GM12878 (cell line): ENCODE data around the gene ZNF280D. TPM values are rescaled to one million over a fixed set of nuclear protein-coding genes. Genes with fewer than 3 reads are reported as not detected.

Experiments used
- ATAC-seq: fragments of 200-7000 bp; cut with Tn5 transposase; 3 replicates; pipeline ENCODE4 v1.9.1; 2020; ENCODE audit warnings: mild to moderate bottlenecking, moderate library complexity
- BruUV-seq: library from RNA; stranded (reverse); fragments of 400-500 nt; replicated peaks from 2 replicates; lab custom pipeline; 2021; lab: Mats Ljungman, UMichigan
- CTCF ChIA-PET: fragments of 300-600 bp; sonication (Branson Sonifier 250); formaldehyde crosslinking; extraction: SDS; loops from one replicate; lab custom pipeline; 2021; ENCODE audit warnings: inconsistent platforms; lab: Yijun Ruan, JAX
- POLR2A ChIA-PET: fragments of 350-600 bp; formaldehyde crosslinking; extraction: SDS; loops from one replicate; lab custom pipeline; 2021; ENCODE audit warnings: inconsistent platforms; lab: Charles Lee
- RAD21 ChIA-PET: fragments of 300-600 bp; sonication (Branson Sonifier 250); formaldehyde crosslinking; loops from one replicate; lab custom pipeline; 2023; ENCODE audit warnings: antibody characterized with exemption; ENCODE audit not compliant: unreplicated experiment; lab: Charles Lee
- SMC1A ChIA-PET: fragments of 300-600 bp; sonication (Branson Sonifier 250); formaldehyde crosslinking; loops from one replicate; lab custom pipeline; 2023; ENCODE audit not compliant: unreplicated experiment, uncharacterized antibody; lab: Charles Lee
- DNase-seq: peaks from one replicate; pipeline ENCODE4 v3.0.0-alpha.2; 2011; ENCODE audit warnings: low read depth, low spot score
- FAIRE-seq: peaks from 3 replicates; lab custom pipeline; 2011; peaks lifted over from hg19 to GRCh38; lab: Jason Lieb, UNC
- H2AFZ ChIP-seq: 2 replicates; pipeline ENCODE4 v1.6.0; 2011; ENCODE audit warnings: low read depth, low read length, control low read depth; ENCODE audit not compliant: control insufficient read depth
- H3K27ac ChIP-seq: 2 replicates; pipeline ENCODE4 v1.5.1; 2011; ENCODE audit warnings: control low read depth; ENCODE audit not compliant: control insufficient read depth, insufficient read depth
- H3K27me3 ChIP-seq, 2 experiments: replicated peaks in 1 of 2; 2 replicates each; pipeline versions ENCODE4 v1.6.0 to v1.6.1; 2011; ENCODE audit warnings: low read length in 1 of 2; ENCODE audit not compliant: control insufficient read depth in 2 of 2, insufficient read depth in 2 of 2
- H3K36me3 ChIP-seq, 2 experiments: 2 replicates each; pipeline ENCODE4 v1.5.1; 2011; ENCODE audit warnings: low read length in 1 of 2; ENCODE audit not compliant: control insufficient read depth in 2 of 2, insufficient read depth in 2 of 2
- H3K4me1 ChIP-seq: 2 replicates; pipeline ENCODE4 v1.6.1; 2011; ENCODE audit warnings: mild to moderate bottlenecking, low read length, moderate library complexity, mixed read lengths; ENCODE audit not compliant: control insufficient read depth, insufficient read depth
- H3K4me2 ChIP-seq: 2 replicates; pipeline ENCODE4 v1.6.0; 2011; ENCODE audit warnings: control low read depth; ENCODE audit not compliant: control insufficient read depth, insufficient read depth
- H3K4me3 ChIP-seq: fragments of 200-600 bp; sonication (generic); 2 replicates; pipeline ENCODE4 v1.5.1; 2016
- H3K79me2 ChIP-seq: 2 replicates; pipeline ENCODE4 v1.6.0; 2011; ENCODE audit warnings: low read length; ENCODE audit not compliant: control insufficient read depth, insufficient read depth
- H3K9ac ChIP-seq: 2 replicates; pipeline ENCODE4 v1.8.0; 2011; ENCODE audit warnings: low read length, control low read depth, mixed read lengths; ENCODE audit not compliant: control insufficient read depth, insufficient read depth
- H3K9me3 ChIP-seq: replicated peaks from 3 replicates; pipeline ENCODE4 v1.5.1; 2011; ENCODE audit warnings: mild to moderate bottlenecking, low read length; ENCODE audit not compliant: control insufficient read depth, insufficient read depth
- H4K20me1 ChIP-seq: 2 replicates; pipeline ENCODE4 v1.6.0; 2011; ENCODE audit not compliant: control insufficient read depth, insufficient read depth
- BMI1 ChIP-seq: fragments of 450-650 bp; IDR thresholded peaks from 2 replicates; pipeline ENCODE4 v1.6.1; 2016; ENCODE audit warnings: mild to moderate bottlenecking, moderate library complexity, borderline replicate concordance
- CBFB ChIP-seq: IDR thresholded peaks from 2 replicates; pipeline ENCODE4 v1.6.1; 2016; ENCODE audit warnings: antibody characterized with exemption, low read depth
- CHD1 ChIP-seq: IDR thresholded peaks from 2 replicates; pipeline ENCODE4 v1.6.1; 2012; ENCODE audit warnings: low read depth, low read length, improper control_type of control experiment
- E2F8 ChIP-seq: fragments of 450-650 bp; IDR thresholded peaks from 2 replicates; pipeline ENCODE4 v1.6.1; 2018; ENCODE audit warnings: mild to moderate bottlenecking, low read depth, moderate library complexity; ENCODE audit not compliant: partially characterized antibody
- ELK1 ChIP-seq: IDR thresholded peaks from 2 replicates; pipeline ENCODE4 v1.6.1; 2012; ENCODE audit warnings: low read depth, low read length, improper control_type of control experiment
- HCFC1 ChIP-seq: fragments of 150-350 bp; IDR thresholded peaks from 2 replicates; pipeline ENCODE4 v1.6.1; 2014; ENCODE audit warnings: low read length
- IKZF2 ChIP-seq, 2 experiments: fragments of 450-650 bp; IDR thresholded peaks; 2 replicates each; pipeline ENCODE4 v1.6.1; 2017; ENCODE audit warnings: mild to moderate bottlenecking in 2 of 2, moderate library complexity in 2 of 2
- LARP7 ChIP-seq: fragments of 450-650 bp; IDR thresholded peaks from 2 replicates; pipeline ENCODE4 v1.6.1; 2017; ENCODE audit warnings: mild to moderate bottlenecking
- MTA2 ChIP-seq: fragments of 450-650 bp; IDR thresholded peaks from 2 replicates; pipeline ENCODE4 v1.6.1; 2016; ENCODE audit warnings: low read depth, mild to moderate bottlenecking, moderate library complexity
- NFIC ChIP-seq: IDR thresholded peaks from 2 replicates; pipeline ENCODE4 v1.6.1; 2012; ENCODE audit warnings: low read depth, mild to moderate bottlenecking, inconsistent platforms, low read length, moderate library complexity
- NR2C1 ChIP-seq: fragments of 450-650 bp; IDR thresholded peaks from 2 replicates; pipeline ENCODE4 v1.6.1; 2017; ENCODE audit warnings: antibody characterized with exemption, mild to moderate bottlenecking, moderate library complexity
- PML ChIP-seq: IDR thresholded peaks from 2 replicates; pipeline ENCODE4 v1.6.1; 2012; ENCODE audit warnings: low read length, inconsistent platforms
- POLR2A ChIP-seq: IDR thresholded peaks from 2 replicates; pipeline ENCODE4 v1.6.1; 2011; ENCODE audit warnings: low read depth, mild to moderate bottlenecking, low read length
- RAD51 ChIP-seq: fragments of 450-650 bp; IDR thresholded peaks from 2 replicates; pipeline ENCODE4 v1.6.1; 2016; ENCODE audit warnings: moderate library complexity, mild to moderate bottlenecking, inconsistent platforms
- SIX5 ChIP-seq: IDR thresholded peaks from 2 replicates; pipeline ENCODE4 v1.6.1; 2011; ENCODE audit warnings: mild to moderate bottlenecking, low read depth, low read length, moderate library complexity; ENCODE audit not compliant: severe bottlenecking
- SUZ12 ChIP-seq: fragments of 200-600 bp; sonication (generic); IDR thresholded peaks from one replicate; pipeline ENCODE4 v1.6.1; 2018; ENCODE audit warnings: antibody characterized with exemption, mild to moderate bottlenecking; ENCODE audit not compliant: unreplicated experiment
- TAF1 ChIP-seq: IDR thresholded peaks from 2 replicates; pipeline ENCODE4 v1.6.1; 2011; ENCODE audit warnings: mild to moderate bottlenecking, low read depth, low read length, borderline replicate concordance
- TARDBP ChIP-seq: IDR thresholded peaks from 2 replicates; pipeline ENCODE4 v1.6.1; 2016; ENCODE audit warnings: borderline replicate concordance
- USF2 ChIP-seq: IDR thresholded peaks from 2 replicates; pipeline ENCODE4 v1.6.1; 2011; ENCODE audit warnings: low read depth, low read length, improper control_type of control experiment, borderline replicate concordance
- ZBED1 ChIP-seq: IDR thresholded peaks from 2 replicates; pipeline ENCODE4 v1.6.1; 2016; ENCODE audit warnings: borderline replicate concordance
- in situ Hi-C: fragments of 300-500 bp; cut with MboI; formaldehyde crosslinking; loops from 9 replicates; pipeline ENCODE4 v1.14.3; 2018; ENCODE audit warnings: mixed read lengths
- intact Hi-C: fragments of 100-400 bp; cut with micrococcal nuclease; formaldehyde crosslinking; loops from one replicate; pipeline ENCODE4 v1.14.2; 2022; ENCODE audit not compliant: unreplicated experiment
- polyA plus RNA-seq, 11 experiments: library from polyadenylated mRNA; depleted of rRNA in 4 of 11; unstranded in 6 of 11; stranded (reverse) in 5 of 11; fragments of >200 nt; fragmentation: Nextera tagmentation in 4 of 11; fragmentation: Illumina TruSeq in 1 of 11; extraction: Ambion mirVana in 4 of 11; extraction: Trizol in 1 of 11; gene quantifications; 1 replicate in 1 of 11; 2 replicates in 10 of 11; pipeline versions ENCODE4 v1.2.1 to v1.2.3, GENCODE V29; 2011 to 2016; ENCODE audit warnings: inconsistent platforms in 2 of 11, missing spikeins in 2 of 11, low read depth in 1 of 11
- total RNA-seq, 4 experiments: library from RNA; depleted of rRNA in 3 of 4; stranded (reverse); fragments of >200 nt in 3 of 4; fragmentation: Illumina TruSeq in 1 of 4; extraction: Trizol in 1 of 4; gene quantifications; 2 replicates each; pipeline versions ENCODE4 v1.2.1 to v1.2.3, GENCODE V29; 2013 to 2021
- TF ChIP-seq, protein P1 (sequence below): fragments of 450-650 bp; IDR thresholded peaks from 2 replicates; pipeline ENCODE4 v1.6.1; 2017; ENCODE audit warnings: mild to moderate bottlenecking, low read depth, inconsistent platforms; ENCODE audit not compliant: poor library complexity, severe bottlenecking

ZNF280D gene
- total and polyA plus RNA-seq, 10 of the 15 experiments (the other 5 are each of a cell fraction or from before 2014, with no cell fraction given), result 5.6 to 18.6 (median 8.6) TPM

GRCh38 chr15:56653787-56654186, 79.5 kb downstream of the ZNF280D start (continued):
- TF ChIP-seq NFIC, result no peak
- no peak for TF ChIP-seq TAF1
- TF ChIP-seq POLR2A, result no peak
- no peak for TF ChIP-seq ZBED1
- no peak for TF ChIP-seq LARP7
- TF ChIP-seq MTA2, result no peak
- no peak for TF ChIP-seq HCFC1
- no peak for TF ChIP-seq TARDBP
- TF ChIP-seq IKZF2 (IDR thresholded peaks at IDR 0.05), result no peak
- no peak for TF ChIP-seq CHD1
- TF ChIP-seq, protein P1, sequence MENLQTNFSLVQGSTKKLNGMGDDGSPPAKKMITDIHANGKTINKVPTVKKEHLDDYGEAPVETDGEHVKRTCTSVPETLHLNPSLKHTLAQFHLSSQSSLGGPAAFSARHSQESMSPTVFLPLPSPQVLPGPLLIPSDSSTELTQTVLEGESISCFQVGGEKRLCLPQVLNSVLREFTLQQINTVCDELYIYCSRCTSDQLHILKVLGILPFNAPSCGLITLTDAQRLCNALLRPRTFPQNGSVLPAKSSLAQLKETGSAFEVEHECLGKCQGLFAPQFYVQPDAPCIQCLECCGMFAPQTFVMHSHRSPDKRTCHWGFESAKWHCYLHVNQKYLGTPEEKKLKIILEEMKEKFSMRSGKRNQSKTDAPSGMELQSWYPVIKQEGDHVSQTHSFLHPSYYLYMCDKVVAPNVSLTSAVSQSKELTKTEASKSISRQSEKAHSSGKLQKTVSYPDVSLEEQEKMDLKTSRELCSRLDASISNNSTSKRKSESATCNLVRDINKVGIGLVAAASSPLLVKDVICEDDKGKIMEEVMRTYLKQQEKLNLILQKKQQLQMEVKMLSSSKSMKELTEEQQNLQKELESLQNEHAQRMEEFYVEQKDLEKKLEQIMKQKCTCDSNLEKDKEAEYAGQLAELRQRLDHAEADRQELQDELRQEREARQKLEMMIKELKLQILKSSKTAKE, result no peak

DNA sequence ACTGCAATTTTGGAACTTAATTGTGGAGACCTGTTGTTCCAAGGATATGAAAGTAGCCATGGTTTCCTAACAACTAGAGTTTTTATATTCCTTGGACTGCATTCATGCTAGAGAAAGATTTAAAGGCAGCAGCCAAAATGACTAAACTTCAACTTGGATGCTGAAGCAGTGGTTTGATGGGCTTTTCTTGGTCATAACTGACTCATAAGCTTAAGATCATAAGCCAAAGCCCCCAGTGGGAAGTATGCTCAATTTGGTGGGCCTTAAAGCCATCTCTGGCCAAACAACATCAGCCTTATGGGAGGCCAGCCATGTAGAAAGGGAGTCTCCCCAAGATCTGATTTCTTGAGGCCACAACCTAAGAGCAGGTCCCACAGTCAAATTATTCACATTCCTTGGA, 80.2 kb downstream of the ZNF280D start:
- no peak overlapping the region for H3K27ac ChIP-seq
- ChIA-PET POLR2A (no interaction called here), SMC1A (interaction anchor here (1.0 kb wide), 1 partner anchor 27 kb away, joined by 3 read pairs; no protein-coding TSS in a partner anchor), CTCF (no interaction called here), RAD21 (no interaction called here)
- no peak overlapping the region for H3K9ac ChIP-seq
- in situ Hi-C loops, result no loop called here
- no peaks in the 10 kb centered on the region for H3K9me3 ChIP-seq
- no peak overlapping the region for H2AFZ ChIP-seq
- no peaks in the 10 kb centered on the region for H3K27me3 ChIP-seq
- FAIRE-seq (no peak), DNase-seq (no peak), ATAC-seq (no peak)
- no peaks in the 10 kb centered on the region for H3K4me1 ChIP-seq
- no peaks in the 10 kb centered on the region for H4K20me1 ChIP-seq
- H3K79me2 ChIP-seq, result no peaks in the 10 kb centered on the region
- peaks cover 0 to 7% of the 10 kb centered on the region in 2 experiments; a peak in 1 of 4 replicates for H3K36me3 ChIP-seq
- BruUV-seq, result no TSS peak
- intact Hi-C loops, result no loop called here
- H3K4me2 ChIP-seq, result no peak overlapping the region
- H3K4me3 ChIP-seq, result no peak overlapping the region
- TF ChIP-seq ELK1, result no peak
- no peak for TF ChIP-seq E2F8
- no peak for TF ChIP-seq USF2
- no peak for TF ChIP-seq SUZ12
- no peak for TF ChIP-seq SIX5
- TF ChIP-seq CBFB, result no peak
- TF ChIP-seq RAD51, result no peak
- TF ChIP-seq PML, result no peak
- TF ChIP-seq BMI1, result no peak
- TF ChIP-seq NR2C1, result no peak
